Upper lobe of left lung (tissue), 4 donors: ENCODE measurements around the gene OAS3.

Experiments
- POLR2A ChIP-seq, 4 donors: fragments of 450-650 bp; IDR thresholded peaks; one replicate each; pipeline ENCODE4 v1.5.1; 2016 to 2017; ENCODE audit warnings: antibody characterized with exemption in 4 of 4, mild to moderate bottlenecking in 2 of 4
- TF ChIP-seq, protein P1 (sequence below), 6 experiments: fragments of 450-650 bp in 4 of 6; fragments of 200-600 bp in 2 of 6; sonication (generic) in 2 of 6; IDR thresholded peaks; one replicate each; pipeline ENCODE4 v1.5.1; 2016 to 2019; ENCODE audit warnings: antibody characterized with exemption in 6 of 6

GRCh38 chr12:112942572-112942971 is 4.3 kb downstream of the OAS3 start:
- TF ChIP-seq, protein P1, sequence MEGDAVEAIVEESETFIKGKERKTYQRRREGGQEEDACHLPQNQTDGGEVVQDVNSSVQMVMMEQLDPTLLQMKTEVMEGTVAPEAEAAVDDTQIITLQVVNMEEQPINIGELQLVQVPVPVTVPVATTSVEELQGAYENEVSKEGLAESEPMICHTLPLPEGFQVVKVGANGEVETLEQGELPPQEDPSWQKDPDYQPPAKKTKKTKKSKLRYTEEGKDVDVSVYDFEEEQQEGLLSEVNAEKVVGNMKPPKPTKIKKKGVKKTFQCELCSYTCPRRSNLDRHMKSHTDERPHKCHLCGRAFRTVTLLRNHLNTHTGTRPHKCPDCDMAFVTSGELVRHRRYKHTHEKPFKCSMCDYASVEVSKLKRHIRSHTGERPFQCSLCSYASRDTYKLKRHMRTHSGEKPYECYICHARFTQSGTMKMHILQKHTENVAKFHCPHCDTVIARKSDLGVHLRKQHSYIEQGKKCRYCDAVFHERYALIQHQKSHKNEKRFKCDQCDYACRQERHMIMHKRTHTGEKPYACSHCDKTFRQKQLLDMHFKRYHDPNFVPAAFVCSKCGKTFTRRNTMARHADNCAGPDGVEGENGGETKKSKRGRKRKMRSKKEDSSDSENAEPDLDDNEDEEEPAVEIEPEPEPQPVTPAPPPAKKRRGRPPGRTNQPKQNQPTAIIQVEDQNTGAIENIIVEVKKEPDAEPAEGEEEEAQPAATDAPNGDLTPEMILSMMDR (IDR thresholded peaks at IDR 0.05), result no peak
- TF ChIP-seq POLR2A (IDR thresholded peaks at IDR 0.05), result no peak
